GM21447 (cell line): ENCODE measurements around the gene AIDA.
A peak's percentile ranks its signal among the peaks of the same experiment; 100 is the strongest.

Experiments used
- ATAC-seq: cut with Tn5 transposase; IDR thresholded peaks from one replicate; pipeline ENCODE4 v1.9.1; 2021; ENCODE audit not compliant: unreplicated experiment

AIDA gene

GRCh38 chr1:222653178-222653827 lies 59.0 kb downstream of the AIDA start:
- peak; percentile 56 for ATAC-seq

DNA sequence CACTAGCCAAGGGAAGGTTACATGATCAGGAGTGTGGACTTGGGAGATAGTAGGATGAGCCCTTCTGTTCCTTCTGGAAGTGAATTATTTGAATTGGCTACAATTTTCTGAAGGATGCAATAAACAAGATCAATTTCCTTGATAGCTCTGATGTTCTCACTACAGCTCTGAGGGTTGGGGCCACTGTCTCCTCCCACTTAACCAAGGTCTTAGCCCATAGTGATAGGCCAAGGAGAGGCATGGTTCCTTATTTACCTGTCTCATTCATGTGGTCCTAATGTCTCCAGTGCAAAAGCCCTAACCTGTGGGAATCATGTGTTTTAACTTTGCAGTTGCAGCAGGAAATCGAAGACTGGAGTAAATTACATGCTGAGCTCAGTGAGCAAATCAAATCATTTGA lies 59.6 kb downstream of the AIDA start:
- ATAC-seq, result no peak

DNA sequence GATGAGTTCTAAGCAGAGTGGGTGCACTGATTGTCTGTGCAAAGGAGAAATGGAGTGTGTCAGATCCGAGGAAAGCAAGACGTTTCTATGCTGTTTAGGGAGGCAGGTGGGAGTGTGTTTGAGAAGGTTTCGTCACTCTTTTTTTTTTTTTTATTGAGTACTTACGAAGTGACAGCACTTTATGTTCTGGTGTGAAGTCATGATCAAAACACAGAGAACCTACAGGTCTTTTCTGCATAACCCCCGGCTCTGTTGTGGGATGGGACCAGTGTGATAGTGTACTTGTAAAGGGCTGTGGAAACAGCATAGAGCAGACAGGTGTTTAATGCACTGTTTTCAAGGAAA lies 67.7 kb downstream of the AIDA start:
- no peak for ATAC-seq

GRCh38 chr1:222643938-222644635 lies 68.2 kb downstream of the AIDA start:
- peak; percentile 98 for ATAC-seq

- ATAC-seq, result no peak
Measured at GRCh38 chr1:222643606-222643937, 68.7 kb downstream of the AIDA start.

GRCh38 chr1:222642468-222642867 lies 69.8 kb downstream of the AIDA start:
- ATAC-seq, result no peak

DNA sequence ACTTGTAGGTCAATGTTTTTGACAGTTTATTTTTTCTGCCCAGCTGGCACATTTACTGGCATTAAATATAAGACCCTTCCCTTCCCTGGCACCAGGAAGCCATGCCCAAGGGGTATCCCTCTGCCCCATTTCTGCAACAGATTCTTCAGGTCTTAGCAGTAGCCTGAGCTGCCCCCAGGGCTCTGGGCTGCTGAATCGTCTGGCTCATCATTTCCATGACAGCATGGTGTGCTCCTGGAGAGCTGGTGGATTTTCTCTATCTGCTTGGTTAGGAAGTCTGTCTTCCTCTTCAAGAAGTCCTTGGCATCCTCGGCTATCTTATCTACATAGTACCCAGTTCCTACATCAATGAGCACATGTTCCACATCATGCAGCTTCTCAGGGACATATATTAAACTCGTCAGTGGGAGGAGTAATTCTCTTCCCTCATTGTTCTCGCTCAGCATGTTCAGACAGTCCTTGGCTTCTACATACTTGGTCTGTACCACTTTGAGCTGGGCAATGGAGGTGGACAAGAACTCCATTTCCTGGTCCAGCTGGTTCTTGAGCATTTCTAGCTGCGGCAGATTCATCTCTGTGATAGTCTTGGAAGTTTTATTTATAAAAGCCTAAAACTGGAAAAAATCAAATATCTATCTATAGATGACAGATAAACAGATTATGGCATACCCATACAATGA lies 70.9 kb downstream of the AIDA start:
- no peak for ATAC-seq

GRCh38 chr1:222634180-222635013 lies 77.9 kb downstream of the AIDA start:
- peak; percentile 88 for ATAC-seq

DNA sequence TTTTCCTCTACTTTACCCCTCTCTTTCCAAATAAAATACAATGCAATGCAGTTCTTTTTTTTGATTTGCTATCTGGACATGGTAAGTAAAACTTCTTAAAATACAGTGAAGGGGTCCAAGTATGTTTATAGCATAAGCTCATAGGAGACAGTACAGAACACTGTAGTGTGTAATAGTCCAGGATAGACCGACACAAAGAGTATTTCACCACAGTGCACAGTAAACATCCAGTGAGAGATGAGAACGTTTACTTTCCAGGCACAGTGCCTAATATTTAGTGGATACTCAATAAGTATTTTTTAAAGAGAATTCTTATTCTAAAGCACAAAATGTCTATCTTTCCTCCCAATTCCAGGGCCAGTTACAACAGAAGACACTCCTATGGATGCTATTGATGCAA lies 79.5 kb downstream of the AIDA start:
- ATAC-seq, result no peak

DNA sequence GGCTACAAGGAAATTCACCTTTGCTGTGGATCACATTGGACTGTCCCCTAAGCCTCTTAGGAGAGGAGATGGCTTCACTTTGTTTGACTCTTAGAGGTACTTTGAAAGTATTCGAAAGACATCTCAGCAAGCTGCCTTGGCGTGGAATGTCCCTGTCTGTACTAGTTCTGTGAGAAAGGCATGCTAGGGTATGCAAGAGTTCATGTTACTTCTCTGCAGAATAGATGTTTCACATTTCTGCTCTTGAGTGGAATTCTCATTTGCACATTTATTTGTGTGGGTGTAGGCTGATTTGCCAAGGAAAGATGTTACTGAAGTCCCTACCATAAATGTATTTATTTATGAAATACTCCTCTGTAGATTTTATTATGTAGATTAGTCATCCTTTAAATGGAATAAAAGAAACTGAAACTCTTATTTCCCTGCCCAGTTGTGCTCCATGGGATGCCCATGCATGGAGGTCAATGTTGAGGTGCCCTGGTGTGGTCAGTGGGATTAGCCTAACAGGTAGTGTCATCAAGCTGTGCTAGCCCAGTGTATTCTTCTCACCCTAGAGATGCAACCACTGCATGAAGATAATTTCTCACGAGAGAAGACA lies 80.6 kb downstream of the AIDA start:
- no peak for ATAC-seq

- ATAC-seq, result no peak
Measured at GRCh38 chr1:222629921-222630535, 82.3 kb downstream of the AIDA start.

- no peak for ATAC-seq
Measured at GRCh38 chr1:222627232-222627631, 85.1 kb downstream of the AIDA start.

DNA sequence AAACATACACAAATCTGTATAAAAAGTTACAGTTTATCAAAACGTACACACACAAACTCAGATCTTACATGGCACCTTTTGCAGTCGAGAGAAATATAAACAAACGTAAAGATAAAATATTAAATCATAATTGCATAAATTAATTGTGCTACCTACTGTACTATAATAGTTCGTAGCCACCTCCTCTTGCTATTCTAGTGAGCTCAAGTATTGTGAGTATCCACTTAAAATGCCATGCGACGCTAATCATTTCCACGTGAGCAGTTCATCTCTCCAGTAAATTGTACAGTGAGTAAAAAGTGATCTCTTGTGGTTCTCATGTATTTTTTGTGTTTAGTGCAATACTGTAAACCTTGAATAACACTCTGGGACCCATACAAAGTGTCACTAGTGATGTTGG lies 88.1 kb downstream of the AIDA start:
- ATAC-seq, result no peak

DNA sequence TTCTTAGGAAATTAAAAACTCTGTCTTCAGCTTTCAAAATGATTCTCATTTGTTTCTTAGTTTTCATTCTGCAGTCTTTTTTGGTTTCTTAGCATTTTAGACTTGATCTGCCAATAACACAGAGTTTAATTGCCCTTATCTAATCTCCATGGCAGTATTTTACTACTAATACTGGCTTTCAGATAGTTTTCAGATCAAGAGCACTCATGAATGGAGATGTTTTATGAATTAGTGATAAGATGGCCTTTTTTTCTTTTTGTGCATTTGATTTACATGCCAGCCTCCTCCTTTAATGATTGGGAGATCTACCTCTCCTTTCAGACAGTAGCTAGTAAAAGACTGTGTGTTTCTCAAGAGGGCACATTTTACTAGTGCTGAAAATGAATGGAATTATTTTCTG lies 88.8 kb downstream of the AIDA start:
- no peak for ATAC-seq

- ATAC-seq, result no peak
Measured at GRCh38 chr1:222622765-222623164, 89.5 kb downstream of the AIDA start.

DNA sequence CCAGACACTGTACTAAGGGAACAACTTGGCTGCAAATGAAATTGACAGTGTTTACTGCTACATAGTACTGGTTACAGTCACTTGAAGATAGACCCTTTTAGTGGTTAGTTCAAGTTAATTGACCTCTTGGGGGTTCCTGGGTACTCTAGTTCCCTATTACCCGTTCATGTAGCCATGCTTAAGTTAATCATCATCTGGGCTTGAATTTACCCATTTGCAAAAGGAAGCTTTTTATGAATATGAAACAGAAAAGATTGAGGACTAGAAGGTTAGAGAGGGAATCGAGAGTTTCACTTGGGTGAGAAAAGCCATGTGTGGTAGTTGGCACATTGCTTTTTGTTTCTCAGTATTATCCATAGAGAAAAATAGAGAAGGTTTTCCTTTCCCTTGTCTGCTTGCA lies 91.7 kb downstream of the AIDA start:
- ATAC-seq, result peak; percentile 48

DNA sequence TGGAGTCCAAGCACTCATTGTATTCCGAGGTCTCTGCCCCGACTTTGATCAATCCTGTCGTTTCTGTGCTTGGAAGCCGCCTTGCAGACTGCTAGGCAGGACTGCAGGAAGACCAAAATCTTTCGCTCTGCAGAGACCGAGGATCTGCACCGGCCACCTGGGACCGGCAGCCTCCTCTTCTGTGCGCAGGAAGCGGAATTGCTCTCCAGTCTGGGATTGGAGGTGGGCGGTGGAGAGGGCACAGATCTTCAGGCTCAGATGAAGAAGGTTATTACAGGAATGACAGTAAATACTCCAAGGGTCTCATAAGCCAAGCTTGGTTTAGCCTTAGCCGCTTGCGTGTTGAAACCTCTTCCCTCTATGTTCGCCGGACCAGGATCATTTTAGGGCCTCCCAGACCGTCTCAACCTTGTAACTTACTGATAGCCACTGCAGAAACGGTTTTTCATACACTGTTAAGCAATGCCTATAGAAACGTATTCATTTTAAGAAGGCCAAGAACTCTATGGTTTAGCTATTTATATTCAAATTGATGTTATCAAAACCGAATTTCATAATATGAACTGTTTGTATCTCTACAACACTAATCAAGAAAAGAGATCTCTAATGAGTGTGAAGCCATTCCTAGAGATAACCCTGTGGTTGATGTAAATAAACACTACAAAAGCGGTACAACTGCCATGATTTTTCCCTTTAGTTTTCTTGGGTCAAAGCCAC lies 93.3 kb downstream of the AIDA start:
- no peak for ATAC-seq
